H1 (cell line): ENCODE data around the gene FBXO7. TPM values are rescaled to one million over a fixed set of nuclear protein-coding genes. Genes with fewer than 3 reads are reported as not detected.

Experiments used
- CTCF ChIA-PET: fragments of 300-600 bp; sonication (Branson Sonifier 250); formaldehyde crosslinking; loops from one replicate; lab custom pipeline; 2021; ENCODE audit not compliant: partially characterized antibody; lab: Charles Lee
- POLR2A ChIA-PET: fragments of 300-600 bp; sonication (Branson Sonifier 250); formaldehyde crosslinking; loops from one replicate; lab custom pipeline; 2021; ENCODE audit warnings: inconsistent platforms; ENCODE audit not compliant: partially characterized antibody; lab: Charles Lee
- DNase-seq, 2 experiments: peaks; one replicate each; pipeline versions ENCODE4 v3.0.0 to v3.0.0-alpha.2; 2010 to 2022; ENCODE audit warnings: low spot score in 2 of 2, low read depth in 1 of 2, mixed read lengths in 1 of 2
- FAIRE-seq: peaks from 2 replicates; lab custom pipeline; 2011; peaks lifted over from hg19 to GRCh38; lab: Jason Lieb, UNC
- H2AFZ ChIP-seq: 2 replicates; pipeline ENCODE4 v1.8.1; 2012; ENCODE audit warnings: low read length, inconsistent platforms
- H2AK5ac ChIP-seq: 2 replicates; pipeline ENCODE4 v1.6.1; 2013; ENCODE audit warnings: low read depth, low read length
- H2BK120ac ChIP-seq: replicated peaks from 2 replicates; pipeline ENCODE3; 2013; ENCODE audit warnings: low read depth, low read length, inconsistent platforms
- H2BK12ac ChIP-seq: 2 replicates; pipeline ENCODE4 v1.6.1; 2013; ENCODE audit warnings: low read depth, low read length
- H2BK15ac ChIP-seq: 2 replicates; pipeline ENCODE4 v1.6.1; 2013; ENCODE audit warnings: low read length
- H2BK20ac ChIP-seq: 2 replicates; pipeline ENCODE4 v1.6.1; 2013; ENCODE audit warnings: low read length
- H2BK5ac ChIP-seq: 2 replicates; pipeline ENCODE4 v1.6.1; 2013; ENCODE audit warnings: low read depth, low read length
- H3K14ac ChIP-seq: 2 replicates; pipeline ENCODE4 v1.6.1; 2013; ENCODE audit warnings: inconsistent platforms; ENCODE audit not compliant: insufficient read length
- H3K18ac ChIP-seq: 2 replicates; pipeline ENCODE4 v1.6.1; 2013; ENCODE audit warnings: low read length; ENCODE audit errors: extremely low read depth
- H3K23ac ChIP-seq: 2 replicates; pipeline ENCODE4 v1.6.1; 2013; ENCODE audit warnings: inconsistent platforms; ENCODE audit not compliant: insufficient read length
- H3K23me2 ChIP-seq: 2 replicates; pipeline ENCODE4 v1.6.1; 2013; ENCODE audit warnings: low read depth, low read length
- H3K27ac ChIP-seq: 2 replicates; pipeline ENCODE4 v1.6.1; 2011; ENCODE audit warnings: low read depth, low read length, inconsistent platforms
- H3K27me3 ChIP-seq, 4 experiments: replicated peaks in 1 of 4; 1 replicate in 1 of 4; 2 replicates in 3 of 4; pipeline versions ENCODE4 v1.6.1 to v1.8.1; 2011 to 2013; ENCODE audit warnings: low read length in 3 of 4, mild to moderate bottlenecking in 3 of 4, inconsistent platforms in 2 of 4, mixed read lengths in 2 of 4, moderate library complexity in 1 of 4; ENCODE audit not compliant: control insufficient read depth in 3 of 4, insufficient read depth in 3 of 4; ENCODE audit errors: extremely low read depth in 1 of 4
- H3K36me3 ChIP-seq, 4 experiments: 2 replicates each; pipeline versions ENCODE4 v1.6.1 to v1.8.1; 2011 to 2013; ENCODE audit warnings: mild to moderate bottlenecking in 4 of 4, low read length in 3 of 4, moderate library complexity in 2 of 4, control low read depth in 1 of 4, inconsistent platforms in 1 of 4; ENCODE audit not compliant: insufficient read depth in 4 of 4, control insufficient read depth in 2 of 4
- H3K4ac ChIP-seq: replicated peaks from 2 replicates; pipeline ENCODE3; 2013; ENCODE audit warnings: low read length, low read depth, mixed read lengths, inconsistent platforms; ENCODE audit not compliant: insufficient read length
- H3K4me1 ChIP-seq, 4 experiments: replicated peaks in 1 of 4; 1 replicate in 1 of 4; 2 replicates in 3 of 4; pipeline versions ENCODE4 v1.6.1 to v1.8.1; 2011 to 2013; ENCODE audit warnings: low read length in 3 of 4, inconsistent platforms in 2 of 4, mixed read lengths in 1 of 4; ENCODE audit not compliant: insufficient read depth in 4 of 4, control insufficient read depth in 3 of 4
- H3K4me2 ChIP-seq, 2 experiments: 2 replicates each; pipeline versions ENCODE4 v1.6.1 to v1.8.1; 2011 to 2013; ENCODE audit warnings: low read depth in 2 of 2, low read length in 2 of 2, control low read depth in 1 of 2, inconsistent platforms in 1 of 2, mild to moderate bottlenecking in 1 of 2; ENCODE audit not compliant: insufficient read depth in 1 of 2
- H3K4me3 ChIP-seq, 4 experiments: fragments of 200-600, 300-600 bp in 1 of 4; sonication (generic), shearing (Covaris generic), sonication (Bioruptor Twin) in 1 of 4; 2 replicates each; pipeline versions ENCODE4 v1.5.1 to v1.8.1; 2011 to 2016; ENCODE audit warnings: low read length in 4 of 4, low read depth in 3 of 4, control low read depth in 2 of 4, inconsistent platforms in 2 of 4, mild to moderate bottlenecking in 2 of 4, mixed read lengths in 1 of 4, moderate library complexity in 1 of 4; ENCODE audit not compliant: insufficient read depth in 2 of 4; ENCODE audit errors: extremely low read depth in 1 of 4
- H3K56ac ChIP-seq: replicated peaks from 2 replicates; pipeline ENCODE3; 2013; ENCODE audit warnings: low read depth, mild to moderate bottlenecking, mixed read lengths, low read length, inconsistent platforms; ENCODE audit not compliant: insufficient read length
- H3K79me1 ChIP-seq: 2 replicates; pipeline ENCODE4 v1.6.1; 2013; ENCODE audit warnings: low read depth, low read length, control low read depth
- H3K79me2 ChIP-seq, 2 experiments: 2 replicates each; pipeline versions ENCODE4 v1.6.1 to v1.8.1; 2012 to 2013; ENCODE audit warnings: low read length in 2 of 2, mild to moderate bottlenecking in 2 of 2, inconsistent platforms in 1 of 2; ENCODE audit not compliant: insufficient read depth in 2 of 2, control insufficient read depth in 1 of 2
- H3K9ac ChIP-seq, 4 experiments: replicated peaks in 1 of 4; 1 replicate in 1 of 4; 2 replicates in 3 of 4; pipeline versions ENCODE4 v1.6.1 to v1.8.1; 2011 to 2013; ENCODE audit warnings: low read depth in 3 of 4, low read length in 3 of 4, control low read depth in 2 of 4, mild to moderate bottlenecking in 2 of 4, moderate library complexity in 2 of 4, inconsistent platforms in 1 of 4; ENCODE audit errors: extremely low read depth in 1 of 4
- H3K9me3 ChIP-seq, 2 experiments: 2 replicates each; pipeline versions ENCODE4 v1.6.1 to v1.8.1; 2012 to 2013; ENCODE audit warnings: mild to moderate bottlenecking in 2 of 2, moderate library complexity in 2 of 2, control low read depth in 1 of 2, inconsistent platforms in 1 of 2, low read depth in 1 of 2, low read length in 1 of 2, mixed read lengths in 1 of 2; ENCODE audit not compliant: insufficient read depth in 2 of 2
- H4K20me1 ChIP-seq, 2 experiments: replicated peaks in 1 of 2; 2 replicates each; pipeline versions ENCODE3 to v1.8.1; 2011 to 2013; ENCODE audit warnings: inconsistent platforms in 2 of 2, low read length in 2 of 2, mild to moderate bottlenecking in 1 of 2; ENCODE audit not compliant: insufficient read depth in 2 of 2, control insufficient read depth in 1 of 2
- H4K5ac ChIP-seq: 2 replicates; pipeline ENCODE4 v1.6.1; 2013; ENCODE audit warnings: low read length, low read depth, mixed read lengths, inconsistent platforms; ENCODE audit not compliant: insufficient read length
- H4K8ac ChIP-seq: 2 replicates; pipeline ENCODE4 v1.8.0; 2013; ENCODE audit warnings: mild to moderate bottlenecking, moderate library complexity, low read length, inconsistent platforms; ENCODE audit not compliant: insufficient read depth; ENCODE audit errors: extremely low read depth
- H4K91ac ChIP-seq: replicated peaks from 2 replicates; pipeline ENCODE3; 2013; ENCODE audit warnings: low read length, mixed read lengths, inconsistent platforms; ENCODE audit not compliant: insufficient read length
- CTBP2 ChIP-seq: IDR thresholded peaks from 2 replicates; pipeline ENCODE4 v1.7.0; 2011; ENCODE audit warnings: borderline replicate concordance, mild to moderate bottlenecking, moderate library complexity, mixed read lengths, low read length; ENCODE audit not compliant: insufficient read depth, insufficient read length
- FOSL1 ChIP-seq: IDR thresholded peaks from 2 replicates; pipeline ENCODE4 v1.6.1; 2011; ENCODE audit warnings: mild to moderate bottlenecking, low read depth, low read length, moderate library complexity; ENCODE audit not compliant: insufficient read depth
- KDM5A ChIP-seq: fragments of 200-600 bp; IDR thresholded peaks from 2 replicates; pipeline ENCODE4 v1.7.1; 2012; ENCODE audit warnings: mild to moderate bottlenecking, low read length, inconsistent platforms, mixed read lengths
- POLR2AphosphoS5 ChIP-seq: IDR thresholded peaks from 2 replicates; pipeline ENCODE4 v1.6.1; 2011; ENCODE audit warnings: low read depth, low read length
- SAP30 ChIP-seq: fragments of 300-600 bp; sonication (generic); IDR thresholded peaks from 2 replicates; pipeline ENCODE4 v1.7.1; 2012; ENCODE audit warnings: low read length, moderate library complexity, mild to moderate bottlenecking, inconsistent platforms; ENCODE audit not compliant: insufficient read depth, insufficient replicate concordance
- SIX5 ChIP-seq: IDR thresholded peaks from 2 replicates; pipeline ENCODE4 v1.6.1; 2011; ENCODE audit warnings: mild to moderate bottlenecking, low read depth, low read length
- TCF12 ChIP-seq: IDR thresholded peaks from 2 replicates; pipeline ENCODE4 v1.6.1; 2011; ENCODE audit warnings: low read depth, mild to moderate bottlenecking, low read length
- ZNF274 ChIP-seq: IDR thresholded peaks from 2 replicates; pipeline ENCODE4 v1.7.0; 2012; ENCODE audit warnings: low read length, borderline replicate concordance; ENCODE audit errors: extremely low read depth
- WGBS, 2 experiments: shearing (Covaris generic) in 1 of 2; methylation state at CpG; one replicate each; pipeline versions ENCODE4 v1.1.6 to v1.1.7; 2013 to 2015; ENCODE audit warnings: low lambda C conversion rate in 2 of 2, mixed read lengths in 2 of 2, inconsistent platforms in 1 of 2, low coverage in 1 of 2, missing lambda C conversion rate in 1 of 2; ENCODE audit not compliant: insufficient replicate concordance in 2 of 2, insufficient coverage in 1 of 2, insufficient read length in 1 of 2; ENCODE audit errors: extremely low coverage in 1 of 2, missing lambda C conversion rate in 1 of 2; 5-methylcytosine and 5-hydroxymethylcytosine counted together
- polyA plus RNA-seq, 7 experiments: library from polyadenylated mRNA; depleted of rRNA in 3 of 7; stranded (reverse) in 5 of 7; unstranded in 2 of 7; fragments of >200 nt in 5 of 7; fragments of 200-250 nt in 2 of 7; gene quantifications; 1 replicate in 5 of 7; 2 replicates in 1 of 7; 4 replicates in 1 of 7; pipeline versions ENCODE4 v1.2.1 to v1.2.3, GENCODE V29; 2011 to 2013; ENCODE audit warnings: missing spikeins in 2 of 7, mixed read lengths in 2 of 7
- total RNA-seq: library from RNA; stranded (reverse); fragmentation: NEBNext Ultra II Directional; extraction: Animal tissue kit (Norgen Biotek cat#: 25700); gene quantifications from 2 replicates; pipeline ENCODE4 v1.2.1, GENCODE V29; 2021

The FBXO7 gene
- total and polyA plus RNA-seq, 2 of the 8 experiments (the other 6 are each of a cell fraction or from before 2014, with no cell fraction given), result 62.7 to 76.1 TPM

- peaks cover 4% of the 10 kb centered on the region for H3K23me2 ChIP-seq
- no peak overlapping the region for H3K4me3 ChIP-seq
- no peak overlapping the region for H2BK5ac ChIP-seq
- H4K91ac ChIP-seq, result no peak overlapping the region
- peaks cover 0 to 4% (median 2%) of the 10 kb centered on the region in 4 experiments; a peak in 3 of 8 replicates for H3K36me3 ChIP-seq
- no peak for TF ChIP-seq ZNF274
- no peak for TF ChIP-seq TCF12
- TF ChIP-seq KDM5A, result no peak
- TF ChIP-seq SAP30, result no peak
- TF ChIP-seq SIX5, result no peak
- no peak for TF ChIP-seq FOSL1
- TF ChIP-seq POLR2AphosphoS5, result no peak
- TF ChIP-seq CTBP2, result no peak
- DNase-seq (no peak), FAIRE-seq (no peak)
- H2BK120ac ChIP-seq, result no peak overlapping the region
- H3K9ac ChIP-seq, result no peak overlapping the region
- H4K20me1 ChIP-seq, result peaks cover 2 to 3% of the 10 kb centered on the region in 2 experiments
- no peak overlapping the region for H2BK20ac ChIP-seq
- no peaks in the 10 kb centered on the region for H3K79me1 ChIP-seq
- H4K5ac ChIP-seq, result no peak overlapping the region
- H2AFZ ChIP-seq, result no peak overlapping the region
- H2BK12ac ChIP-seq, result no peak overlapping the region
- H3K4me2 ChIP-seq, result no peak overlapping the region
- H3K27me3 ChIP-seq, result no peaks in the 10 kb centered on the region
- CTCF ChIA-PET, result interaction anchor here (1.0 to 2.3 kb wide), 5 partner anchors 20 to 466 kb away, joined by 3 to 10 read pairs (median 4); no protein-coding TSS in a partner anchor
- WGBS, 2 experiments, result 86% methylated on average over 12 of the region's 15 CpGs; no CpG with 5 or more reads in 1 of the 2 experiments
- no peak overlapping the region for H3K4ac ChIP-seq
- H3K18ac ChIP-seq, result no peak overlapping the region
- no peaks in the 10 kb centered on the region for H3K79me2 ChIP-seq
- no peak overlapping the region for H2BK15ac ChIP-seq
- no peak overlapping the region for H3K23ac ChIP-seq
- no peaks in the 10 kb centered on the region for H3K9me3 ChIP-seq
- no peak overlapping the region for H3K14ac ChIP-seq
- POLR2A ChIA-PET, result no interaction called here
- no peaks in the 10 kb centered on the region; a peak in 1 of 7 replicates for H3K4me1 ChIP-seq
- H3K27ac ChIP-seq, result no peak overlapping the region
- no peak overlapping the region for H4K8ac ChIP-seq
- no peak overlapping the region for H3K56ac ChIP-seq
- no peak overlapping the region for H2AK5ac ChIP-seq
These were observed 59.9 kb downstream of the FBXO7 start for GRCh38 chr22:32534252-32535235.
